Embryonic facial prominence (tissue), 1 donor: ENCODE data around the gene SLC13A3.

Experiments
- DNase-seq: peaks from one replicate; pipeline ENCODE4 v3.0.0-alpha.2; 2016; ENCODE audit errors: extremely low spot score

SLC13A3 gene

DNA sequence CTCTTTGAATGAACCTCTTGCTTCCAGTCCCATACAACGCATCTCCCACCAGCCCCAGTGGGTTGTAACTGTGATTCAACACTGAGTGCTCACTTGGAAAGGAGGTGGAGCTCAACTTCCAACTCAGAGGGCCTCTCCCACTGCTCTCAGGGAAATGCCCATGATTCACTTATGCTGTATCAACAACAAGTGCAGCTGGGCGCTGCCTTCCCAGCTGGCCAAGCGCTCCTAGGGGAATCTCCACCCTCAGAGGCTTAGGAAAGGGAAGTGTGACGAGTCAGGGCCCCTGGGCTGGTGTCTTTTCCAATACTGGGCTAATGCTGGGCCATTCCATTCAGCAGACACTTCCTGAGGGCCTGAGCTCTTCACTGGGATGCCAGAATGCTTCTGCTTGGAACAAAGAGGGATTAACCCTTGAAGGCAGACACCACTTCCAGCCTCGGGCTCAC lies 92.7 kb downstream of the SLC13A3 start:
- DNase-seq: no peak

- no peak for DNase-seq
These were observed 93.9 kb downstream of the SLC13A3 start for GRCh38 chr20:46557231-46557956.

DNA sequence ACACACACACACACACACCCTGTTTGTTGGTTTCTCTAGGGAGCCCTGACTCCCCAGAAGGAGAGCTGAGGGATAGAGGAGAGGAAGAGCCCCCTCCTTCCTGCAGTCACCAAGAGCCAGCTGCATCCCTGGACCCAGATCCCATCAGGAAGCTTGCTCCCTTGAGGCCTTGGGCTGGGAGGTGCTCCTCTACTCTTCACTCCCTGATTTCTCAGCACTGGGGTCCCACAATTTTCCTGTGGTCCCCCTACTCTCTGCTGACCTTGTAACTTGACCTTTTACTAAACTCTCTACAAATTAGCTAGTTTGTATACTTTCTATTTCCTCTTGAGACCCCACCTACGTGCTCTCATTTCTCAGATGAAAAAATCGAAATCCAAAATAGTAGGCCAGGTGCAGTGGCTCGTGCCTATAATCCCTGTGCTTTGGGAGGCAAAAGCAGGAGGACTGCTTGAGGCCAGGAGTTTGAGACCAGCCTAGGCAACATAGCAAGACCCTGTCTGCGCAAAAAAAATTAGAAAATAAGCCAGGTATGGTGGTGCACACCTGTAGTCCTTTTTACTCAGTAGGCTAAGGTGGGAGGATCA lies 95.8 kb downstream of the SLC13A3 start:
- no peak for DNase-seq

DNA sequence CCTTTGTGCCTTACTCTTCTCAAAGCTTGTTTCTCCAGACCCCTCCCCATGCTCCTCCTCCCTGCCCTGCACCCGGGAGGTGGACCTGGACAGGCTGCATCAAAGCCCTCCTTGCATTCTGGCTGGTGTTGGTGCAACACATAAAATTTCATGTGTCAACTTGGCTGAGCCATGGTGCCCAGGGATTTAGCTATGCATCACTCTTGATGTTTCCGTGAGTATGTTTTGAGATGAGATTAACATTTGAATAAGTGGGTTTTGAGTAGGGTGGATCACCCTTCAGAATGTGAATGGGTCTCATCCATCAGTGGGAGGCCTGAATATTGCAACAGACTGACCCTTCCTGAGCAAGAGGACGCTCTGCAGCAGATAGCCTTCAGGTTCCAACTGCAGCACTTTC lies 96.4 kb downstream of the SLC13A3 start:
- DNase-seq: no peak

GRCh38 chr20:46553926-46554325 lies 97.3 kb downstream of the SLC13A3 start:
- no peak for DNase-seq

- DNase-seq: no peak
These were observed 98.5 kb downstream of the SLC13A3 start for GRCh38 chr20:46552460-46553420.

GRCh38 chr20:46551522-46552381 lies 99.5 kb downstream of the SLC13A3 start:
- DNase-seq: no peak

GRCh38 chr20:46550461-46550860 lies 100.8 kb downstream of the SLC13A3 start, which contains the start of gene OCSTAMP:
OCSTAMP (minus strand) TSS chr20:46550654; CDS start chr20:46550560, 94 bp downstream.
- DNase-seq: no peak

- DNase-seq: no peak
These were observed 101.9 kb downstream of the SLC13A3 start for GRCh38 chr20:46549188-46549972.

DNA sequence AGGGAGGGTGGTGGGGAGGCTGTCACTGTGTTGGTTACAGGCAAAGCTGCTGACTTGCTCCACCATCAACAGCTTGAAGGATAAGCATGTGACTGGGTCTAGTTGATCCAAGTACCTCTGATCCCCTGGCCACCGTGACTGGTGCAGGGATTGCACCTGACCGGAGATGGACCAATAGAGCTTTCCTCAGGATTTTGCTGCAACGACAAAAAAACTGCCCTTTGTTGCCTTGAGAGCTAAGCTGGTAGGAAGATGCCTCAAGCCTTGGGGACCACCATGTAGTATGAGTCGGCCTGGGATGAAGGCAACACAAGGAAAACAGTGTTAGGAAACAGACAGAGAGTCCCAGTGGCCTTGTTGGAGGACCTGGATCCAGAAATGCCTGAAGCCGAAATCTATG lies 102.6 kb downstream of the SLC13A3 start:
- DNase-seq: no peak

- no peak for DNase-seq
These were observed 103.3 kb downstream of the SLC13A3 start for GRCh38 chr20:46547995-46548394.

DNA sequence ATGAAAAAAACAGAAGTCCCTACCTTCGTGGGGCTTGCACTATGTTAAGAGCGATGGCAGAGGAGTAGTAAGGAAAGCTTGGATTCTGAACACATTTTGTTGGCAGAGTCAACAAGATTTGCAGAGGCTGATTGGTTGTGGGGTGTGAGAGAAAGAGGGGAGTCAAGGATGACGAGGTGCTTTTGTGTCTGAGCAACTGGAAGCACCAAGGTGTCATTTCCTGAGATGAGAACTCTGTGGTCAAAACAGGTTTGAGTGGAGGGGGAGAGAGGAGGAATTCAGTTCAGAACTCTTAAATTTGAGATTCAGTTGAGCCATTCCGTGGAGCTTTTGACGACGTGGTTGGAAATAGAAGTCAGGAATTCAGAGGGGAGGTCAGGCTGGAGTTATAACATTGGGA lies 104.3 kb downstream of the SLC13A3 start:
- no peak for DNase-seq

DNA sequence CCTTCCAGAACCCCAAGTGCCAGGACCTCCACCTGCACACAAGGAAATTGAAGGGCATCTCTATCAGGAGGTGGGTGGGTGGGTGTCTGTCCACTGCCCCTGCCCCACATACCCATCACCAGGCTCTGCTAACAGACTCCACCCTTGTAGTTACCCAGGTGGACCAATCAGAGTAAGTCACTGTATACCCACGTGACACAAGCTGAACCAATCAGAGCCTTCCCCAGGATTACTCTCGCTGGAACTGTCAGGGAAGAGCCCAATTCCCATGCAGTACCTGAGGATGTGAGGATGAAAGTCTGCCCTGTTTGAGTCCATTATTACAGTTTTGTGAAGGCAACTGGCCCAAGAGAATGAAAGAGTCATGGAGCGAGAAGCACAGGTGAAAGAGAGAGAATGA lies 105.0 kb downstream of the SLC13A3 start:
- no peak for DNase-seq

GRCh38 chr20:46545827-46546138 lies 105.5 kb downstream of the SLC13A3 start:
- DNase-seq: no peak

DNA sequence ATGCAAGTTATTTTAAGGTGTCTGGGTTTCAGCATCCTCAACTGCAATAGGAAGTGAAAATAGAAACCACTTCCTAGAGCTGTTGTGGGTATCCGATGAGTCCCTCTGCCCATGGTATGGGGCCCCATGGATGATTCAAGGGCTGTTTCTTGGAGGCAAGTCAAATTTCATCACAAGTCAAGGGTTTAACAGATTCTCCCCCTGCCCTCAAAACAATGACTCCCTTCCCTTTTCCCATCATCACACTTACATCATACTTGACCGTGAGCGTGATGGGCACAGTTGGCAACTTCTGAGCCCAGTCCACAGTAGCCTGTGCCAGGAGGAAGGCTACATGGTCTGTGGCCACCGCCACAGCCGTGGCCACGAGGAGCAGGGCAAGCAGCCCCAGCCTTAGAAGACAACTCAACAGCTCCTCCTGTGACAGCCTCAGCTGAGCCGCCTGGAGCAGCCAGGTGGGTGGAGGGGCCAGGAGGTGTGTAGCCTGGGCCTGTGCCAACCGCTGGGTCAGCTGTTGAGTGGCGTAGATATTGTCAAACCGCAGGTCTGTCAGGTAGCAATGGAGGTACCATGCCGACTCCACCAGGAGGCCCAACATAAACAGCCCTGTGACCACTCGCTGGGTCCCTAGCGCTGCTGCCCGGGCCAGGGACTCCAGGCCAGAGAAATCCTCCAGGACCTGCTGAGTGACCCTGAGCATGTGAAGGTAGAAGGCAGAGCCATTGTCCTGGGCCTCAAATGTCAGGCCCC lies 106.0 kb downstream of the SLC13A3 start:
- no peak for DNase-seq

DNA sequence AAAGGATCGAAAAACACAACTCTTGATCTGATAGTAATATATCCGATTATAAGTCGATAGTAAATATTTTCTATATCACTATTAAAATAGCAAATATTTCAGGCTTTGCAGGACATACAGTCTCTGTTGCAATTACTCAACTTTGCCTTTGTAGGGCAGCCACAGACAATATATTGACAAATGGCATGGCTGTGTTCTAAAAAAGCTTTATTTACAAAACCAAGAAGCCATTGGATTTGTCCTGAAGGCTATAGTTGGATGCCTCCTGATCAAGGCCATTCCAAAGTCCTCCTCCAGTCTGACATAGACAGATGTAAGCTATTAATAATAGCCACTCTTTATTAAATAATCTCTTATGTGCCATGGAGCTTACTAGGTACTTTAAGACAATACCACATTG lies 106.7 kb downstream of the SLC13A3 start:
- DNase-seq: no peak

DNA sequence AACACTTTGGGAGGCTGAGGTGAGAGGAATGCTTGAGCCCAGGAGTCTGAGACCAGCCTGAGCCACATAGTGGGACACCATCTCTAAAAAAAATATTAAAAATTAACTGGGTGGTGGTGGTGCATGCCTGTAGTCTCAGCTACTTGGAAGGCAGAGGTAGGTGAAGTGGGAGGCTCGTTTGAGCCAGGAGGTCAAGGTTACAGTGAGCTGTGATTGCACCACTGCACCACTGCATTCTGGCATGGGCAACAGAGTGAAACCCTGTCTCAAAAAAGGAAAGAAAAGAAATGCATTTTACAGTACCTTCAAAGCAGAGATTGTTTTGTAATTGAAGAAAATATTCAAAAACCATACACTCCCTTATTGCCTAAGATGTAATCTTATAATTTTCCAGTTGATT lies 107.3 kb downstream of the SLC13A3 start:
- DNase-seq: no peak

DNA sequence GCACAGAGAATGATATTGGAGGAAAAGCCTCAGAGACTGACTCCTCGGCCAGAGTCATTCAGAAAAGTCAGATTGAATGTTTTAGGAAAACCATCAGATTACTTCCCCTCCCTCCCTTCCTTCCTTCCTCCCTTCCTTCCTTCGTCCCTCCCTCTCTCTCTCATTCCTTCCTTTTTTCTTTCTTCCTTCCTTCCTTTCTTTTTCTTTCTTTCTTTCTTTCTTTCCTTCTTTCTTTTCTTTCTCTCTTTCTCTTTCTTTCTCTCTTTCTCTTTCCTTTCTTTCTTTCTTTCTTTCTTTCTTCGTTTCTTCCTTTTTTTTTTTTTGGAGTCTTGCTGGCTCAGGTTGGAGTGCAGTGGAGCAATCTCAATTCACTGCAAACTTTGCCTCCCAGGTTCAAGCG lies 108.2 kb downstream of the SLC13A3 start:
- DNase-seq: no peak

GRCh38 chr20:46541229-46541935 lies 109.9 kb downstream of the SLC13A3 start:
- no peak for DNase-seq
